GF-D8 (cell line): Measurements from ENCODE around the gene HEXB.
A peak's percentile ranks its signal among the peaks of the same experiment; 100 is the strongest.
"Not testable (repeated sequence)": the region's sequence is repeated elsewhere in the genome, so short reads cannot be mapped to it uniquely, and the experiment has no call there.

Experiments used
- DNase-seq: peaks from one replicate; lab custom pipeline; 2025; lab: John Stamatoyannopoulos, UW

Gene HEXB

GRCh38 chr5:74738406-74738805, 53.4 kb downstream of the HEXB start:
- no peak for DNase-seq

- not testable (repeated sequence) for DNase-seq
Measured at GRCh38 chr5:74748742-74749141, 63.7 kb downstream of the HEXB start.

GRCh38 chr5:74761241-74761640, 76.2 kb downstream of the HEXB start:
- no peak for DNase-seq

GRCh38 chr5:74762599-74762998, 77.6 kb downstream of the HEXB start:
- DNase-seq = no peak

- no peak for DNase-seq
Measured at GRCh38 chr5:74763504-74763903, 78.5 kb downstream of the HEXB start.

- DNase-seq = no peak
Measured at GRCh38 chr5:74765201-74765600, 80.2 kb downstream of the HEXB start.

GRCh38 chr5:74765929-74766328, 80.9 kb downstream of the HEXB start:
- no peak for DNase-seq

- DNase-seq = peak; percentile 63
Measured at GRCh38 chr5:74766418-74766848, 81.4 kb downstream of the HEXB start.

GRCh38 chr5:74766849-74767578, 82.0 kb downstream of the HEXB start, which contains the start of the genes GFM2 and NSA2:
Gene GFM2 (minus strand): TSS chr5:74767117. CDS start chr5:74763742, 3,375 bp downstream.
Gene NSA2 (plus strand): TSS chr5:74767249. CDS start chr5:74767361, 112 bp downstream.
- peak; percentile 78 for DNase-seq

GRCh38 chr5:74767579-74767913, 82.5 kb downstream of the HEXB start:
- peak; percentile 11 for DNase-seq
